Activated T-cell treated with anti-CD3 and anti-CD28 coated beads, Interleukin-2, amount 50 U/mL, for 4 hours (primary cell): Measurements from ENCODE around the gene RNU6-7. TPM values are rescaled to one million over a fixed set of nuclear protein-coding genes. Genes with fewer than 3 reads are reported as not detected.

Experiments used
- ATAC-seq, 2 donors: fragments of 200-7000 bp; cut with Tn5 transposase; one replicate each; pipeline ENCODE4 v1.10.0; 2021
- DNase-seq: peaks from one replicate; pipeline ENCODE4 v3.0.0-alpha.2; 2020
- H3K27me3 Mint-ChIP-seq: one replicate; pipeline ENCODE4 v1.8.0; 2021; ENCODE audit warnings: low read depth, mixed read lengths
- H3K36me3 Mint-ChIP-seq: one replicate; pipeline ENCODE4 v1.8.0; 2022; ENCODE audit warnings: mixed read lengths; ENCODE audit not compliant: insufficient read depth
- H3K4me1 Mint-ChIP-seq: one replicate; pipeline ENCODE4 v1.8.0; 2021; ENCODE audit warnings: low read depth, mixed read lengths
- H3K4me3 Mint-ChIP-seq: one replicate; pipeline ENCODE4 v1.8.0; 2021; ENCODE audit warnings: mild to moderate bottlenecking, moderate library complexity, mixed read lengths
- H3K9me3 Mint-ChIP-seq: one replicate; pipeline ENCODE4 v1.8.0; 2021; ENCODE audit warnings: mixed read lengths
- total RNA-seq, 3 donors: library from RNA; stranded (reverse); gene quantifications; one replicate each; pipeline ENCODE4 v1.2.1, GENCODE V29; 2021

Gene RNU6-7
- total RNA-seq: not detected

DNA sequence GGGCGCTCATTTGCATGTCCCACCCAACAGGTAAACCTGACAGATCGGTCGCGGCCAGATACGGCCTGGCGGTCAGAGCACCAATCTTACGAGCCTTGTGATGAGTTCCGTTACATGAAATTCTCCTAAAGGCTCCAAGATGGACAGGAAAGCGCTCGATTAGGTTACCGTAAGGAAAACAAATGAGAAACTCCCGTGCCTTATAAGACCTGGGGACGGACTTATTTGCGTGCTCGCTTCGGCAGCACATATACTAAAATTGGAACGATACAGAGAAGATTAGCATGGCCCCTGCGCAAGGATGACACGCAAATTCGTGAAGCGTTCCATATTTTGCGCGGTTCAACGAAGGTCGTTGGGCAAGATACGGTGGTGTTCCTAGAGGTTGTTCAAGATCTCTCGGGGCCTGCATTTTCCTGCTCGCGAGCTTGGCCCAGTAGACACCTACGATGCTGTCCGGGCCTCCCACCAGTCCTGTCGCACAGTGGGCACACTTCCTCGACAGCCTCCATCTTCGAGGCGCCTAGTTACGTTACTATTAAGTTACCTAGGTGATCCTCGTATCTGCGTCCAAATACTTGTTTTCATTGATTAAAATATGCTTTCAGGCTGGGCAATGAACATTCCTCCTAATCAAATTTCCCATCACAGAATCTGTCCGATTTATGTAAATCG, at the start of gene RNU6-7:
Gene RNU6-7, plus strand, starts transcription at position 230 of the 675 bp plus-strand sequence.
- ATAC-seq: peak in 1 of 2 donors; percentile 2
- DNase-seq: peak; percentile 13

GRCh38 chr14:32166029-32166428, 35.8 kb upstream of the RNU6-7 start:
- Mint-ChIP-seq H3K27me3 (no peaks in the 10 kb centered on the region), H3K4me3 (no peak overlapping the region), H3K4me1 (no peaks in the 10 kb centered on the region), H3K9me3 (peaks cover 12% of the 10 kb centered on the region), H3K36me3 (no peaks in the 10 kb centered on the region)
- no peak for DNase-seq
- ATAC-seq: no peak

More for the DNA sequence above, at the start of gene RNU6-7:
- Mint-ChIP-seq H3K4me3 (peak within 1 kb of the TSS; percentile 87), H3K4me1 (peaks cover 35% of the 10 kb centered on the region), H3K9me3 (no peaks in the 10 kb centered on the region), H3K36me3 (no peaks in the 10 kb centered on the region), H3K27me3 (no peaks in the 10 kb centered on the region)

GRCh38 chr14:32166924-32167323, 34.9 kb upstream of the RNU6-7 start:
- ATAC-seq: no peak
- no peaks in the 10 kb centered on the region for H3K4me1 Mint-ChIP-seq
- H3K4me3 Mint-ChIP-seq: no peak overlapping the region
- no peak for DNase-seq
- H3K9me3 Mint-ChIP-seq: peaks cover 7% of the 10 kb centered on the region
- no peaks in the 10 kb centered on the region for H3K27me3 Mint-ChIP-seq
- no peaks in the 10 kb centered on the region for H3K36me3 Mint-ChIP-seq

DNA sequence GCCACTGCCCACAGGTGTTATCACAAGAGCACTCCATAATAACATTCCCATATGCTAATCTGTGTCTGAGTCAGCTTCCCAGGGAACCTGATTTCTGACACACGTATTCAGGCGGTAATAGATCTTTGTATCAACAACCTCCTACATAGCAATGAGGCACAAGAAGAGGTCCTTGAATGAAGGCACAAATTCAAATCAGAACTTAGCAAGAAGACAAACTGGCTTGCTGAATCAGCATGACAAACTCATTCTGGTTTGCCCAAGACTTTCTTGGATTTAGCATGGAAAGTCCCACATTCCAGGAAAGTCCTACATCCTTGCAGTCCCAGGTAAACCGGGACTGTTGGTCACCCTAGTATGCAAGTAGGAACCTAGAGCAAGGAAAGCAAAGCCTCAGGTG, 33.9 kb upstream of the RNU6-7 start:
- H3K27me3 Mint-ChIP-seq: no peaks in the 10 kb centered on the region
- ATAC-seq: no peak
- H3K9me3 Mint-ChIP-seq: no peaks in the 10 kb centered on the region
- no peaks in the 10 kb centered on the region for H3K36me3 Mint-ChIP-seq
- H3K4me3 Mint-ChIP-seq: no peak overlapping the region
- no peak for DNase-seq
- H3K4me1 Mint-ChIP-seq: no peaks in the 10 kb centered on the region

DNA sequence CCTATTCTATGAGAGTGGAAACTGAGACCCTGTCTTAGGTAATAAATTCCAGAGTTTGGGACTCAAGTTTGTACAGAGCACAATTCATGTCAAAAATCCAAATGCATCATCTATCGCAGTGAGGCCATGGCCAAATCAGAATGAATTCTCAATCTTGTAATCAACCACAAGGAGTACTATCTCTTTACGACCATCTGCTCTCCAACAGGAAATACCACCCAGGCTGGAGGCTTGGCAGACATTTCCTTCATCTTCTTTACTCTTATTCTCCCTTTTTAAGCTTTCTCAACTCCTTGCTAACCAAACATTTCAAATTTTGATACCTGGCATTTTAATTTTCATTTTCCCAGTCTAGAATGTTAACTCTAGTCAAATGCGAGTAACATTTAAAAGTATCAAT, 32.7 kb upstream of the RNU6-7 start:
- Mint-ChIP-seq H3K4me3 (no peak overlapping the region), H3K9me3 (no peaks in the 10 kb centered on the region), H3K36me3 (no peaks in the 10 kb centered on the region), H3K4me1 (no peaks in the 10 kb centered on the region), H3K27me3 (no peaks in the 10 kb centered on the region)
- ATAC-seq (no peak), DNase-seq (no peak)

GRCh38 chr14:32171469-32171868, 30.4 kb upstream of the RNU6-7 start:
- Mint-ChIP-seq H3K27me3 (no peaks in the 10 kb centered on the region), H3K36me3 (no peaks in the 10 kb centered on the region), H3K4me3 (no peak overlapping the region), H3K4me1 (no peaks in the 10 kb centered on the region), H3K9me3 (no peaks in the 10 kb centered on the region)
- DNase-seq: no peak
- no peak for ATAC-seq

DNA sequence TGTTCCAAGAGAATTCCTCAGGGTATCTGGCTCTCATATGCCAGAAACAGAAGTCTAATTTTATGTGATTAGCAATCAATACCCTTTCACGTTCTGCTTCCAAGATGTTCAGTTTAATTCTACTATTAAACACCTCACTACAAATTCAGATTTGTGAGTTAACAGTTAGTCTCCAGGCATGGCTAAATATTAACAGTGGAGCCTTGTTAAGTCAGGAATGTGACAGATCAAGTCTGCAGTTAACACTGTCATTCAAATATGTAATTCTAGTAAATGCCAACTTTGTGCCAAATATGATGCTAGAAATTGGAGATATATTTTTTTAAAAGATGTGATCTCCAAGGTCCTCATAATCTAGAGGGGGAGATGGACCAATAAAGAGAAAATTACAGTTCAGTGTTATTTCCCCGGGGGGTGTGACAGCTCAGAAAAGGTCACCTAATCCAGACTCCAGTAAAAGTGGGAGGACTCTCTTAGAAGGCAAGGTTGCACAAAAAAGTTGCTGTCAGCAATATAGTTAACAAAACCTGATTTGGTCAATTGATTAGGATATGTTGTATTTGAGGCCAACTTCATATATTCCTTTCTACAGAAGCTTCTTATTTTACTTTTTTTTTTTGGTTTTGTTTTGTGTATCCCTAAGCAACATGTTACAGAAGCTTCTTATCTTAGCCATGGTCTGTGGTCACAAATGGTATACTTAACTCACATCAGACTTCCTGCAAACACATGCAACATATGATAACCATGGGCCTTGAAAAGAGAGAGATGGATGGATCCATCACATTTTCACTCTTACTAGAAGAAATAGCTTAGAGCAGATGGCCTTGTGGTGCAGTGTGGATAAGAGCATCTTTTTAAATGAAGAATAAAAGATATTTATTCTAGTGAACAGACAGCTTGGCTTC, 18.4 kb upstream of the RNU6-7 start:
- H3K36me3 Mint-ChIP-seq: no peaks in the 10 kb centered on the region
- H3K27me3 Mint-ChIP-seq: peaks cover 6% of the 10 kb centered on the region
- H3K4me3 Mint-ChIP-seq: no peak overlapping the region
- H3K9me3 Mint-ChIP-seq: peaks cover 9% of the 10 kb centered on the region
- H3K4me1 Mint-ChIP-seq: peaks cover 3% of the 10 kb centered on the region
- no peak for DNase-seq
- ATAC-seq: no peak

DNA sequence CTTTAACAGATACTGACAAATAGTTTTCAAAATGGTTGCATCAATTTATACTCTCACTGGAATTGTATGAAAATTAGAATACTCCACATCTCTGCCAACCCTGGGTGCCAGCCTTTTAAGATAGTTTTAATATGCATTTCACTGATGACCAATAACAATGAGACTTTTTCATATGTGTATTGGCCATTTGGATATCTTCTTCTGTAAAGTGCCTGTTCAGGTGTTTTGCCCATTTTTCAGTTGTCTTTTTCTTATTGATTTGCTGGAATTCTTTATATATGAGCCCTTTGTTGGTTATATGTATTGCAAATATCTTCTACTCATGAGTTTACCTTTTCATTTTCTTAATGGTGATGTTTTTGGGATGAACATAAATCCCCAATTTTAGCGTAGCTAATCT, 16.7 kb upstream of the RNU6-7 start:
- Mint-ChIP-seq H3K9me3 (peaks cover 5% of the 10 kb centered on the region), H3K36me3 (no peaks in the 10 kb centered on the region), H3K27me3 (peaks cover 6% of the 10 kb centered on the region), H3K4me3 (no peak overlapping the region), H3K4me1 (peaks cover 3% of the 10 kb centered on the region)
- no peak for DNase-seq
- ATAC-seq: no peak

DNA sequence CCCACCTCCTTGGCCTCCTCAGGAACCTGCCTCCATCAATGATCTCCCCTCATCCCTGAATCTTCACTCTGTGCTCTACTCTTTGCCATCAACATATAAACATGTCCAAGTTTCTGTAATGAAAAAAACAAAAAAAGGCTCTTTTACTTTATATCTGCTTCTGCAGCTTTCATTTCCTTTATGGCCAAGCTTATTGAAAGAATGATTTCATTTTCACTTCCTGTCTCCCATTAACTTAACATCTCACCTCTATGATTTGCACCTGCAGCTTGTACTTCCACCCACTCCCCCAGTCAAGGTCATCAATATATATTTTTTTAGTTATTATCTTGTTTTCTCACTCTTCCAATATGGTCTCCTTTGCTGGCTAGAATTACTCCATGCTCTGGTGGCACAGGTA, 15.6 kb upstream of the RNU6-7 start:
- H3K36me3 Mint-ChIP-seq: no peaks in the 10 kb centered on the region

DNA sequence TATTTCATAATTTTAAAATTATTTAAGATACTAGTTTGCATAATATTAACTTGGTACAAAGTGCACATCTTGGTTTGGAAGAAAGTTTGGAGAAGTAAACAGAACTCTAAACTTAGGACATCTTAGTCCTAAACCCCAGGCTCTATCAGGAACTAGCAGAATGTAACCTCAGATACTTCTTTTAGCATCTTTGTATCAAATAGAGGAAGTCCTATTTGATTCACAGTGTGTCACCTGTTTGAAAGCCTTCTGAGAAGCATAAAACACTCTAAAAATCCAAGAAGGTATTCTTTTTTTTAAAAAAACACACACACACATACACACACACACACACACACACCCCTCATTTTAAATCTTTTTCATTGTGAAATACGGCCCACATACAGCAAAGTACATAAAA, 12.0 kb upstream of the RNU6-7 start:
- H3K4me3 Mint-ChIP-seq: no peak overlapping the region
- no peak for DNase-seq
- peaks cover 3% of the 10 kb centered on the region for H3K4me1 Mint-ChIP-seq
- H3K27me3 Mint-ChIP-seq: peaks cover 9% of the 10 kb centered on the region
- no peak for ATAC-seq
- H3K9me3 Mint-ChIP-seq: peaks cover 5% of the 10 kb centered on the region
- H3K36me3 Mint-ChIP-seq: no peaks in the 10 kb centered on the region

More for the DNA sequence above, 15.6 kb upstream of the RNU6-7 start:
- peaks cover 5% of the 10 kb centered on the region for H3K9me3 Mint-ChIP-seq
- no peak for ATAC-seq
- H3K4me1 Mint-ChIP-seq: peaks cover 3% of the 10 kb centered on the region
- no peak overlapping the region for H3K4me3 Mint-ChIP-seq
- DNase-seq: no peak
- H3K27me3 Mint-ChIP-seq: peaks cover 6% of the 10 kb centered on the region

GRCh38 chr14:32190673-32191072, 11.2 kb upstream of the RNU6-7 start:
- H3K27me3 Mint-ChIP-seq: peaks cover 8% of the 10 kb centered on the region
- no peak overlapping the region for H3K4me3 Mint-ChIP-seq
- DNase-seq (no peak), ATAC-seq (no peak)
- H3K36me3 Mint-ChIP-seq: no peaks in the 10 kb centered on the region
- no peaks in the 10 kb centered on the region for H3K9me3 Mint-ChIP-seq
- peaks cover 3% of the 10 kb centered on the region for H3K4me1 Mint-ChIP-seq

DNA sequence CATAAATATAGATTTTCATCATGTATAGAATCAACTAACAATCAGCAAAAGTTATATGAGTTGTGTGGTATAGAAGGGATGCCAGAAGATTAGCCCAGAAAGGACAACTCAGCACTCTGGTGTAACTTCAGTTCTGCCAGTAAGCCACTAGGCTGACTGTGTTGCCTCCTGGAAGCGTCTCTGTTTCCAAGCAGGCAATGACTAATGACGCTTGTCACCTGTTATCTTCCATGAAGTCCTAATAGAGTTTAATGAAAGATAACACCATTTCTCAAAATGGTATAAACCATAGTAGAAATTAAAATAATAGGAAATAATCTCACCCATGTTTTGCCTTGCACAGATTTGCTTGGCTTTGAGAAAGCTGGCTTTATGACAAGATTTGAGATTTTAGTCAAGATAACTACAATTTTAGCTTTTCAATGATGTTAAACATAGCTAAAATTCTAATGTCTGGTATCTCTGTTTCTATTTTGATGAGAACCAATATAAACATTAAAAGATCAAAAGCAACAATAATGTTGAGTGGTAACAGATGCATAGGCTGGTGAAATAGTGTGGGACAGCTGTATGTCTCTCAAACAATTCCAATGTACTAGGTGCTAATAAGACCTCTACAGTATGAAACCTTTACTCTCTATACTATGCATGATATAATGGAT, 9.0 kb upstream of the RNU6-7 start:
- H3K9me3 Mint-ChIP-seq: no peaks in the 10 kb centered on the region

GRCh38 chr14:32193532-32193931, 8.3 kb upstream of the RNU6-7 start:
- ATAC-seq: peak; percentile 77 to 88

More for the DNA sequence above, 9.0 kb upstream of the RNU6-7 start:
- Mint-ChIP-seq H3K27me3 (peaks cover 9% of the 10 kb centered on the region), H3K4me3 (no peak overlapping the region), H3K36me3 (no peaks in the 10 kb centered on the region), H3K4me1 (no peaks in the 10 kb centered on the region)
- peak in 1 of 2 donors; percentile 14 for ATAC-seq
- DNase-seq: no peak

DNA sequence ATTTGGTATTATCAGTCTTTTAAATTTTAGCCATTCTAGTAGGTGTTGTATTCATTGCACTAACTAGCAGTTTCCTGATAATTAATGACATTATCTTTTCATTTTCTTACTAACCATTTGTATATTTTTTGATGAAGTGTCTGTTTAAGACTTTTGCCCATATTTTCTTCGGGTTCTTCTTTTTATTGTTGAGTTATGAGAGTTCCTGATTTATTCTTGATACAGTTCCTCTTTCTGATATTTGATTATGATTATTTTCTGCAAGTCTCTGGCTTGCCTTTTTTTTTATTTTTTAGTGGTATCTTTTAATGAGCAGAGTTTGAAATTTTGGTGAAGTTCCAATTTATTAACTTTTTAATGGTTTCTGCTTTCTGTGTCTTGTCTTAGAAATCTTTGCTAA, 6.2 kb upstream of the RNU6-7 start:
- Mint-ChIP-seq H3K4me1 (peaks cover 2% of the 10 kb centered on the region), H3K36me3 (no peaks in the 10 kb centered on the region), H3K4me3 (no peak overlapping the region), H3K27me3 (peaks cover 9% of the 10 kb centered on the region), H3K9me3 (no peaks in the 10 kb centered on the region)
- DNase-seq (no peak), ATAC-seq (no peak)

More at GRCh38 chr14:32193532-32193931, 8.3 kb upstream of the RNU6-7 start:
- Mint-ChIP-seq H3K36me3 (no peaks in the 10 kb centered on the region), H3K4me1 (no peaks in the 10 kb centered on the region), H3K27me3 (peaks cover 9% of the 10 kb centered on the region), H3K4me3 (no peak overlapping the region), H3K9me3 (no peaks in the 10 kb centered on the region)
- DNase-seq: no peak
